KOPT-K1 (cell line): ENCODE data around the gene LRP1B.
"Not testable (repeated sequence)": the region's sequence is repeated elsewhere in the genome, so short reads cannot be mapped to it uniquely, and the experiment has no call there.

Source experiments
- H3K27ac ChIP-seq: fragments of 200-600 bp; sonication (generic); 2 replicates; pipeline ENCODE4 v1.5.1; 2016; ENCODE audit warnings: antibody characterized with exemption, mild to moderate bottlenecking, low read depth, low read length; ENCODE audit not compliant: poor library complexity, severe bottlenecking
- H3K36me3 ChIP-seq: fragments of 200-600 bp; sonication (generic); 2 replicates; pipeline ENCODE4 v1.5.1; 2017; ENCODE audit warnings: antibody characterized with exemption, mild to moderate bottlenecking, low read length, moderate library complexity; ENCODE audit not compliant: insufficient read depth
- H3K9me3 ChIP-seq: fragments of 200-600 bp; sonication (generic); 2 replicates; pipeline ENCODE4 v1.5.1; 2017; ENCODE audit warnings: antibody characterized with exemption, low read length, mild to moderate bottlenecking; ENCODE audit not compliant: insufficient read depth, poor library complexity, severe bottlenecking

The LRP1B gene

DNA sequence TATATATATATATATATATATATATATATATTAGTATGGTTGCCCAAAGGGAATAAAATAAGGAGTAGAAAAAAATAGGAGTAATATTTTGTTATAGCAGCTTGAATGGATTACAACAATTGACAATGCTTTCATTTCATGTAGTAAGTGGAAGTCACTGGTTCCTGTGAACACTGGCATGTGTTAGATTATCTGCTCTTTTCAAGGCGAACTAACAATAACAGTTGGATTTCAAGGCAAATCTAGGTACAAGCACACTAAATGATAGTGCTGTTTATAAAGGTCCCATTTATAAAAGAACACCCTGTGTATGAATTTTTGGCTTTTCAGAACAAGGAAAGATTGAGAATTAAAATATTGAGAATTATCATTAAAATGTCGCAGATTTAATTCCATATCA lies 1535.7 kb downstream of the LRP1B start:
- no peak overlapping the region for H3K27ac ChIP-seq
- H3K36me3 ChIP-seq: no peaks in the 10 kb centered on the region
- no peaks in the 10 kb centered on the region for H3K9me3 ChIP-seq

GRCh38 chr2:140593132-140593531 lies 1537.7 kb downstream of the LRP1B start:
- H3K36me3 ChIP-seq: no peaks in the 10 kb centered on the region
- H3K9me3 ChIP-seq: no peaks in the 10 kb centered on the region
- H3K27ac ChIP-seq: no peak overlapping the region

GRCh38 chr2:140589696-140590095 lies 1541.1 kb downstream of the LRP1B start:
- H3K36me3 ChIP-seq: no peaks in the 10 kb centered on the region
- no peak overlapping the region for H3K27ac ChIP-seq
- no peaks in the 10 kb centered on the region for H3K9me3 ChIP-seq

- Histone ChIP-seq H3K9me3 (no peaks in the 10 kb centered on the region), H3K27ac (no peak overlapping the region), H3K36me3 (no peaks in the 10 kb centered on the region)
These were observed 1541.5 kb downstream of the LRP1B start for GRCh38 chr2:140589273-140589672.

- Histone ChIP-seq H3K27ac (no peak overlapping the region), H3K36me3 (no peaks in the 10 kb centered on the region), H3K9me3 (no peaks in the 10 kb centered on the region)
These were observed 1544.4 kb downstream of the LRP1B start for GRCh38 chr2:140586379-140586778.

DNA sequence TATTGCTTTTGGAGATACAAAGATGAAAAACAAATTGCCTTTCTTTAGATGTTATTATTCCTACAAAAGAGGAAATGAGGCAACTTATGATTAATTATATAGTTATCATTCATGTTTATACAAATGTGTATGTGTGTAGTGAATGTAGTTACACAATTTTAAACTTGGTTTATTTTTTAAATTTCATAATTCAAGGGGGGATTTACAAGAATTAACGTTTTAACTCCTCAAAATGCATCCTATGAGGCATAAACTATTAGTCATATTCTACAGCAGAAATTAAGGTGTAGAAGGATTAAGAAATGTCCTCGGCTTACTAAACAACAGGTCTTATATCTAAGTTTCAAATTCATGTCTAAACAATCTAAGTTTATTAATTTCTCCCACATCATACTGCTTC lies 1545.8 kb downstream of the LRP1B start:
- H3K27ac ChIP-seq: no peak overlapping the region
- no peaks in the 10 kb centered on the region for H3K36me3 ChIP-seq
- no peaks in the 10 kb centered on the region for H3K9me3 ChIP-seq

GRCh38 chr2:140584471-140584870 lies 1546.3 kb downstream of the LRP1B start:
- Histone ChIP-seq H3K27ac (no peak overlapping the region), H3K9me3 (no peaks in the 10 kb centered on the region), H3K36me3 (no peaks in the 10 kb centered on the region)

- Histone ChIP-seq H3K27ac (no peak overlapping the region), H3K36me3 (no peaks in the 10 kb centered on the region), H3K9me3 (no peaks in the 10 kb centered on the region)
These were observed 1550.2 kb downstream of the LRP1B start for GRCh38 chr2:140580532-140581151.

GRCh38 chr2:140577453-140577852 lies 1553.4 kb downstream of the LRP1B start:
- no peaks in the 10 kb centered on the region for H3K36me3 ChIP-seq

GRCh38 chr2:140567734-140568133 lies 1563.1 kb downstream of the LRP1B start:
- Histone ChIP-seq H3K27ac (no peak overlapping the region), H3K36me3 (no peaks in the 10 kb centered on the region), H3K9me3 (peaks cover 9% of the 10 kb centered on the region)

More at GRCh38 chr2:140577453-140577852, 1553.4 kb downstream of the LRP1B start:
- H3K9me3 ChIP-seq: no peaks in the 10 kb centered on the region
- no peak overlapping the region for H3K27ac ChIP-seq

- H3K36me3 ChIP-seq: no peaks in the 10 kb centered on the region
- peaks cover 9% of the 10 kb centered on the region for H3K9me3 ChIP-seq
- H3K27ac ChIP-seq: no peak overlapping the region
These were observed 1565.1 kb downstream of the LRP1B start for GRCh38 chr2:140565756-140566155.

GRCh38 chr2:140555701-140556100 lies 1575.1 kb downstream of the LRP1B start:
- no peaks in the 10 kb centered on the region for H3K36me3 ChIP-seq
- H3K27ac ChIP-seq: no peak overlapping the region
- no peaks in the 10 kb centered on the region for H3K9me3 ChIP-seq

- no peak overlapping the region for H3K27ac ChIP-seq
- H3K36me3 ChIP-seq: no peaks in the 10 kb centered on the region
These were observed 1578.2 kb downstream of the LRP1B start for GRCh38 chr2:140552634-140553033.

DNA sequence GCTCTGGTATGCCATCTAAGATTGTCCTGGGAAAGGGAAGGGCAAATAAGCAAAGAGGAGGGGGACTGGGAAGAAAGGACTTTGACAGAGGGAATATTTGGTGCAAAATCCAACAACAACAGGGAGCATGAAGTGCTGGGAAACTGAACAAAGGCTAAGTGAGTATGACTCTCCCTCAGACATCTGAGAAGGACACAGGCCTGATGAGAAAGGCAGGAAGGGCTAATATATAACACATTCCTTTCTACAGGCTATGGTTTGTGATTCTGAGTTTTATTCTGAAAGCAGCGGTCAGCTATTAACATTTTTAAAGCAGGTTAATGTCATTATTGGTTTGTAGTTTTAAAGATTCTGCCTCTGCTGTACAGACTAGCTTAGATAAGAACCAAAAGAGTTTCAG lies 1579.5 kb downstream of the LRP1B start:
- no peak overlapping the region for H3K27ac ChIP-seq
- H3K36me3 ChIP-seq: no peaks in the 10 kb centered on the region
- no peaks in the 10 kb centered on the region for H3K9me3 ChIP-seq

More at GRCh38 chr2:140552634-140553033, 1578.2 kb downstream of the LRP1B start:
- H3K9me3 ChIP-seq: no peaks in the 10 kb centered on the region

GRCh38 chr2:140550821-140551220 lies 1580.0 kb downstream of the LRP1B start:
- no peaks in the 10 kb centered on the region for H3K9me3 ChIP-seq
- H3K27ac ChIP-seq: no peak overlapping the region
- no peaks in the 10 kb centered on the region for H3K36me3 ChIP-seq

DNA sequence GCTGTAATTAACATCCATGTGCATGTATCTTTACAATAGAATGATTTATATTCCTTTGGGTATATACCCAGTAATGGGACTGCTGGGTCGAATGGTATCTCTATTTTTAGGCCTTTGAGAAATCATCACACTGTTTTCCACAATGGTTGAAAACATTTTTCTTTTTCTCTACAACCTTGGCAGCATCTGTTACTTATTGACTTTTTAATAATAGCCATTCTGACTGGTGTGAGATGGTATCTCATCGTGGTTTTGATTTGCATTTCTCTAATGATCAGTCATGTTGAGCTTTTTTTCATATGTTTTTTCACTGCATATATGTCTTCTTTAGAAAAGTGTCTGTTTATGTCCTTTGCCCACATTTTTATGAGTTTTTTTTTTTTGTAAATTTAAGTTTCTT lies 1586.0 kb downstream of the LRP1B start:
- not testable (repeated sequence) for H3K9me3 ChIP-seq, H3K27ac ChIP-seq, H3K36me3 ChIP-seq
